Stomach (tissue), 9 donors: ENCODE data around the gene KCNJ14. TPM values are rescaled to one million over a fixed set of nuclear protein-coding genes. Genes with fewer than 3 reads are reported as not detected.

Source experiments
- DNase-seq, 2 donors: peaks; one replicate each; pipeline versions ENCODE4 v3.0.0 to v3.0.0-alpha.2; 2013 to 2019
- H3K27ac ChIP-seq, 5 donors: fragments of 200-600 bp in 4 of 5; sonication (generic) in 4 of 5; one replicate each; pipeline ENCODE4 v1.5.1; 2013 to 2019; ENCODE audit warnings: mild to moderate bottlenecking in 1 of 5, moderate library complexity in 1 of 5
- H3K27me3 ChIP-seq, 3 donors: fragments of 200-600 bp; sonication (generic); one replicate each; pipeline ENCODE4 v1.5.1; 2017 to 2019; ENCODE audit warnings: mixed run types in 1 of 3
- H3K36me3 ChIP-seq, 4 donors: fragments of 200-600 bp; sonication (generic); 1 replicate in 3 of 4; 2 replicates in 1 of 4; pipeline ENCODE4 v1.5.1; 2016 to 2019
- H3K4me1 ChIP-seq, 4 donors: fragments of 200-600 bp; sonication (generic); one replicate each; pipeline ENCODE4 v1.5.1; 2016 to 2019
- H3K4me3 ChIP-seq, 4 donors: fragments of 200-600 bp; sonication (generic) in 3 of 4; one replicate each; pipeline ENCODE4 v1.5.1; 2016 to 2019; ENCODE audit warnings: mild to moderate bottlenecking in 1 of 4
- H3K9me3 ChIP-seq, 4 donors: fragments of 200-600 bp; sonication (generic); one replicate each; pipeline ENCODE4 v1.5.1; 2016 to 2019
- EP300 ChIP-seq: sonication (generic); formaldehyde crosslinking; IDR thresholded peaks from one replicate; pipeline ENCODE4 v1.6.1; 2017; ENCODE audit warnings: antibody characterized with exemption
- POLR2A ChIP-seq, 4 donors: fragments of 450-650 bp; IDR thresholded peaks; one replicate each; pipeline ENCODE4 v1.6.1; 2016; ENCODE audit warnings: antibody characterized with exemption in 4 of 4, control low read depth in 2 of 4, mild to moderate bottlenecking in 1 of 4, moderate library complexity in 1 of 4
- POLR2AphosphoS5 ChIP-seq, 3 donors: sonication (generic); formaldehyde crosslinking; IDR thresholded peaks; one replicate each; pipeline ENCODE4 v1.6.1; 2016; ENCODE audit warnings: antibody characterized with exemption in 3 of 3
- WGBS, 5 donors: extraction: QIAGEN DNeasy Blood & Tissue Kit in 3 of 5; methylation state at CpG; one replicate each; pipeline versions ENCODE4 v1.1.5 to v1.1.7; 2013 to 2018; 5-methylcytosine and 5-hydroxymethylcytosine counted together
- intact Hi-C: fragments of 100-400 bp; cut with DNase I; formaldehyde crosslinking; loops from one replicate; pipeline ENCODE4 v1.15.1; 2023; ENCODE audit warnings: low total_unique reads
- polyA plus RNA-seq, 3 donors: library from polyadenylated mRNA; stranded (reverse); fragments of 200-250 nt; gene quantifications; one replicate each; pipeline ENCODE4 v1.2.3, GENCODE V29; 2013
- total RNA-seq, 5 donors: library from RNA; depleted of rRNA; stranded (reverse); fragments of >200 nt; gene quantifications; one replicate each; pipeline versions ENCODE4 v1.1.0 to v1.2.3, GENCODE V29; 2014 to 2016
- TF ChIP-seq, protein P1 (sequence below), 7 experiments: fragments of 450-650 bp in 4 of 7; fragments of 200-600 bp in 3 of 7; sonication (generic) in 3 of 7; IDR thresholded peaks; one replicate each; pipeline ENCODE4 v1.5.1; 2016 to 2019; ENCODE audit warnings: antibody characterized with exemption in 7 of 7, control low read depth in 2 of 7, mild to moderate bottlenecking in 1 of 7
- donor health status: healthy with polysubstance abuse.
- donor health status: Bipolar disorder and iron deficiency.
- donor health status: healthy.

Gene KCNJ14
- total and polyA plus RNA-seq, 8 donors, result 0.19 to 4.6 (median 0.92) TPM; not detected in 3

GRCh38 chr19:48443256-48443655 lies 12.1 kb upstream of the KCNJ14 start:
- no peaks in the 10 kb centered on the region for H3K9me3 ChIP-seq
- H3K36me3 ChIP-seq, result peaks cover 0 to 14% (median 13%) of the 10 kb centered on the region in 4 donors
- no peak overlapping the region for H3K27ac ChIP-seq
- TF ChIP-seq, protein P1, sequence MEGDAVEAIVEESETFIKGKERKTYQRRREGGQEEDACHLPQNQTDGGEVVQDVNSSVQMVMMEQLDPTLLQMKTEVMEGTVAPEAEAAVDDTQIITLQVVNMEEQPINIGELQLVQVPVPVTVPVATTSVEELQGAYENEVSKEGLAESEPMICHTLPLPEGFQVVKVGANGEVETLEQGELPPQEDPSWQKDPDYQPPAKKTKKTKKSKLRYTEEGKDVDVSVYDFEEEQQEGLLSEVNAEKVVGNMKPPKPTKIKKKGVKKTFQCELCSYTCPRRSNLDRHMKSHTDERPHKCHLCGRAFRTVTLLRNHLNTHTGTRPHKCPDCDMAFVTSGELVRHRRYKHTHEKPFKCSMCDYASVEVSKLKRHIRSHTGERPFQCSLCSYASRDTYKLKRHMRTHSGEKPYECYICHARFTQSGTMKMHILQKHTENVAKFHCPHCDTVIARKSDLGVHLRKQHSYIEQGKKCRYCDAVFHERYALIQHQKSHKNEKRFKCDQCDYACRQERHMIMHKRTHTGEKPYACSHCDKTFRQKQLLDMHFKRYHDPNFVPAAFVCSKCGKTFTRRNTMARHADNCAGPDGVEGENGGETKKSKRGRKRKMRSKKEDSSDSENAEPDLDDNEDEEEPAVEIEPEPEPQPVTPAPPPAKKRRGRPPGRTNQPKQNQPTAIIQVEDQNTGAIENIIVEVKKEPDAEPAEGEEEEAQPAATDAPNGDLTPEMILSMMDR (IDR thresholded peaks at IDR 0.05), result no peak
- peak; percentile 43 to 66 for DNase-seq
- intact Hi-C loops, result no loop called here
- H3K4me3 ChIP-seq, result peak overlapping the region; percentile 37 to 100 (median 92)
- H3K27me3 ChIP-seq, result peaks cover 0 to 64% (median 21%) of the 10 kb centered on the region in 3 donors
- peaks cover 16 to 46% (median 37%) of the 10 kb centered on the region in 4 donors for H3K4me1 ChIP-seq
- 0 to 1% (median 1%) methylated on average over 6 to 60 of the region's 60 CpGs; no CpG with 5 or more reads in 2 of the 5 donors for WGBS, 5 donors

DNA sequence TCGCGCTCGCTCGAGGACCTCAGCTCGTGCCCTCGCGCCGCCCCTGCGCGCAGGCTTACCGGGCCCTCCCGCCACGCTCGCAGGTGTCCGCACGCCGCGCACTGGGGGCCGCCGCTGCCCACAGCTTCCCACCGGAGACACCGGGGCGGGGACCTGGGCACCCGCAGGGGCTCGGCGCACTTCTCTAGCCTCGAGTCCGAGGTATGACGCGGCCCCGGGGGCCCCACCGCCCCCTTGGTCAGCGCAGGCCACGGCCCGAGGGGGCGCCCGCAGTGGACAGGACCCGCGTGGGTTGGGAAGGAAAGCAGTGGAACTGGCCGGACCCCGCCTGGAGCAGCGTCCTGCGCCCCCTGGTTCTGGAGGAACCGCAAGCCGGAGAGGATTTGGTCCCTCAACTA lies 11.6 kb upstream of the KCNJ14 start:
- intact Hi-C loops, result no loop called here
- Histone ChIP-seq H3K4me1 (peaks cover 16 to 51% (median 37%) of the 10 kb centered on the region in 4 donors), H3K27ac (no peak overlapping the region), H3K4me3 (peak overlapping the region; percentile 78 to 100 (median 92)), H3K36me3 (peaks cover 0 to 19% (median 18%) of the 10 kb centered on the region in 4 donors), H3K9me3 (no peaks in the 10 kb centered on the region), H3K27me3 (peaks cover 0 to 60% (median 21%) of the 10 kb centered on the region in 3 donors)
- no peak for TF ChIP-seq EP300
- TF ChIP-seq, protein P1 (IDR thresholded peaks at IDR 0.05), result no peak
- no peak for TF ChIP-seq POLR2AphosphoS5 (IDR thresholded peaks at IDR 0.05)
- no peak for TF ChIP-seq POLR2A (IDR thresholded peaks at IDR 0.05)
- WGBS, 5 donors, result 6 to 23% (median 8%) methylated on average over 5 to 45 of the region's 45 CpGs
- no peak for DNase-seq

DNA sequence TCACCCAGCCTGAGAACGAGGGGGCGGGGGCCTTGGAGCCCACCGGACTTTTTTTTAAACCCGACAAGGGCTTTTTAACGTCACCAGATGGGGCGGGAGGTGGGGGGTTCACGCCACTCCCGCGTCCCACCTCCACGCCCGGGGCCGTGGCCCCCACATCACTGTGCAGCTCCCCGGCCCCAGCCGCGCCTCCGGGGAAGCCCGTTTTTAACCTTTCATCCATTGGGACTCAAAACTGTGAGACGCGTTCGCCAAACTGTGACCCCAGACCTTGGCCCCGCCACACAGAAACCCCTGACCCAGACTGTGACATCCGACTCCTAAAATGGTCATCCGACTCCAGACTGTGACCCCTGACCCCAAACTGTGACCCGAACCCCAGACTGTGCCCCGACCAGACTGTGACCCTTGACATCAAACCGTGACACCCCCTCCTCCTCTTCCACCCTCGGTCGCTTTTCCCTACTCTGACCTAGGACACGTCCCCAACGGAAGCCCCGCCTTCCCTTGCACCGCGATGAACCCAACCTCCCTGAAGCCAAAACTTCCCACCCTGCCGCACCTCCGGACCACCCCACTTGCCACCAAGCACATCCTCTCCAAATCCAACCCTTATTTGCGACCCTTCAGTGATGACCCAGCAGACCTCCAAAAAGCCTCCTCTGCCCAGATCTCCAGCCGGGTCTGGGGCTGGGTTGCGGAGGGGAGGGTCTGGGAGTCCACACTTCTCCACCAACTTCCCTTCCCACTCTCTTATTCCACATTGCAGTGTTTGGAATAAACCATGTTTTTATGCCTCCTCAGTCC lies 11.0 kb upstream of the KCNJ14 start:
- Histone ChIP-seq H3K4me1 (peaks cover 16 to 51% (median 37%) of the 10 kb centered on the region in 4 donors), H3K27me3 (peaks cover 0 to 54% (median 21%) of the 10 kb centered on the region in 3 donors), H3K9me3 (no peaks in the 10 kb centered on the region), H3K27ac (peak overlapping the region in 1 of 5 donors; percentile 87), H3K4me3 (peak overlapping the region; percentile 78 to 100 (median 92)), H3K36me3 (peaks cover 0 to 25% (median 24%) of the 10 kb centered on the region in 4 donors)
- 11 to 16% (median 13%) methylated on average over 36 to 38 of the region's 38 CpGs for WGBS, 5 donors
- intact Hi-C loops, result no loop called here
- no peak for DNase-seq
- TF ChIP-seq, protein P1 (IDR thresholded peaks at IDR 0.05), result no peak
- TF ChIP-seq POLR2AphosphoS5 (IDR thresholded peaks at IDR 0.05) (no peak), POLR2A (IDR thresholded peaks at IDR 0.05) (no peak), EP300 (no peak)

- peak overlapping the region; percentile 78 to 100 (median 92) for H3K4me3 ChIP-seq
- no peak for DNase-seq
- H3K36me3 ChIP-seq, result peaks cover 3 to 30% (median 29%) of the 10 kb centered on the region in 4 donors
- TF ChIP-seq POLR2AphosphoS5 (IDR thresholded peaks at IDR 0.05), result no peak
- TF ChIP-seq, protein P1 (IDR thresholded peaks at IDR 0.05), result no peak
- TF ChIP-seq EP300, result no peak
- no peak for TF ChIP-seq POLR2A (IDR thresholded peaks at IDR 0.05)
- H3K27me3 ChIP-seq, result peaks cover 0 to 51% (median 21%) of the 10 kb centered on the region in 3 donors
- no peaks in the 10 kb centered on the region for H3K9me3 ChIP-seq
- intact Hi-C loops, result no loop called here
- peak overlapping the region in 3 of 5 donors; percentile 87 to 91 (median 89) for H3K27ac ChIP-seq
- peaks cover 16 to 51% (median 37%) of the 10 kb centered on the region in 4 donors for H3K4me1 ChIP-seq
- 18 to 49% (median 29%) methylated on average over 3 of the region's 3 CpGs for WGBS, 5 donors
These were observed 10.5 kb upstream of the KCNJ14 start for GRCh38 chr19:48444936-48445200.
